OCI-LY3 (cell line): Measurements from ENCODE around the gene EFHC1.

Experiments used
- H2AFZ ChIP-seq: fragments of 200-600, 300-600 bp; shearing (Covaris generic); 2 replicates; pipeline ENCODE4 v1.6.0; 2014; ENCODE audit warnings: antibody characterized with exemption, low read depth, low read length
- H3K27ac ChIP-seq: fragments of 200-600, 300-600 bp; sonication (generic); 2 replicates; pipeline ENCODE4 v1.5.1; 2014; ENCODE audit warnings: mild to moderate bottlenecking, low read length, moderate library complexity, mixed read lengths
- H3K27me3 ChIP-seq: fragments of 200-600, 300-600 bp; sonication (generic); 2 replicates; pipeline ENCODE4 v1.6.1; 2014; ENCODE audit warnings: low read depth, low read length, mixed read lengths
- H3K36me3 ChIP-seq: fragments of 200-600, 300-600 bp; sonication (generic); replicated peaks from 2 replicates; pipeline ENCODE3; 2014; ENCODE audit warnings: low read depth, low read length, mixed read lengths
- H3K4me1 ChIP-seq: fragments of 300-600, 200-600 bp; sonication (generic); 2 replicates; pipeline ENCODE4 v1.6.1; 2014; ENCODE audit warnings: low read length, mixed read lengths
- H3K4me2 ChIP-seq: fragments of 200-600, 300-600 bp; sonication (generic); 2 replicates; pipeline ENCODE4 v1.6.1; 2014; ENCODE audit warnings: low read length, mixed read lengths
- H3K4me3 ChIP-seq: fragments of 300-600, 200-600 bp; sonication (generic); 2 replicates; pipeline ENCODE4 v1.5.1; 2014; ENCODE audit warnings: antibody characterized with exemption, mild to moderate bottlenecking, low read length, moderate library complexity
- H3K79me2 ChIP-seq: fragments of 300-600, 200-600 bp; shearing (Covaris generic); 2 replicates; pipeline ENCODE4 v1.6.1; 2014; ENCODE audit warnings: mild to moderate bottlenecking, low read length, mixed read lengths
- H3K9ac ChIP-seq: fragments of 300-600, 200-600 bp; shearing (Covaris generic); 2 replicates; pipeline ENCODE4 v1.6.0; 2014; ENCODE audit warnings: mild to moderate bottlenecking, low read length, moderate library complexity
- H3K9me3 ChIP-seq: fragments of 200-600, 300-600 bp; shearing (Covaris generic); 2 replicates; pipeline ENCODE4 v1.6.1; 2014; ENCODE audit warnings: low read length, mixed read lengths; ENCODE audit not compliant: insufficient read depth
- H4K20me1 ChIP-seq: fragments of 200-600, 300-600 bp; sonication (generic); 2 replicates; pipeline ENCODE4 v1.6.1; 2016; ENCODE audit warnings: low read length, mixed read lengths; ENCODE audit not compliant: insufficient read depth
- CTCF ChIP-seq: fragments of 200-600, 300-600 bp; sonication (generic); IDR thresholded peaks from 2 replicates; pipeline ENCODE4 v1.5.1; 2014; ENCODE audit warnings: antibody characterized with exemption, low read length, low read depth
- EZH2phosphoT487 ChIP-seq: fragments of 200-600 bp; shearing (Covaris generic); IDR thresholded peaks from 2 replicates; pipeline ENCODE4 v1.6.1; 2018; ENCODE audit warnings: antibody characterized with exemption, mixed run types, low read depth

The EFHC1 gene

GRCh38 chr6:52568320-52568719 lies 148.2 kb downstream of the EFHC1 start:
- Histone ChIP-seq H3K27ac (no peak overlapping the region), H3K79me2 (peaks cover 99% of the 10 kb centered on the region), H3K9me3 (no peaks in the 10 kb centered on the region), H3K4me1 (peaks cover 50% of the 10 kb centered on the region), H2AFZ (no peak overlapping the region), H4K20me1 (peaks cover 18% of the 10 kb centered on the region), H3K9ac (no peak overlapping the region), H3K4me3 (no peak overlapping the region), H3K27me3 (no peaks in the 10 kb centered on the region), H3K36me3 (peaks cover 14% of the 10 kb centered on the region), H3K4me2 (no peak overlapping the region)
- TF ChIP-seq CTCF = no peak
- no peak for TF ChIP-seq EZH2phosphoT487

GRCh38 chr6:52570291-52570700 lies 150.2 kb downstream of the EFHC1 start:
- TF ChIP-seq EZH2phosphoT487 (no peak), CTCF (no peak)
- Histone ChIP-seq H3K36me3 (peaks cover 14% of the 10 kb centered on the region), H3K4me2 (no peak overlapping the region), H3K27ac (no peak overlapping the region), H2AFZ (no peak overlapping the region), H3K27me3 (no peaks in the 10 kb centered on the region), H3K4me3 (no peak overlapping the region), H3K9ac (no peak overlapping the region), H3K9me3 (no peaks in the 10 kb centered on the region), H3K79me2 (peaks cover 100% of the 10 kb centered on the region), H3K4me1 (peaks cover 45% of the 10 kb centered on the region), H4K20me1 (peaks cover 33% of the 10 kb centered on the region)

- Histone ChIP-seq H3K9ac (no peak overlapping the region), H4K20me1 (peaks cover 42% of the 10 kb centered on the region), H3K27ac (no peak overlapping the region), H2AFZ (no peak overlapping the region), H3K79me2 (peaks cover 100% of the 10 kb centered on the region), H3K27me3 (no peaks in the 10 kb centered on the region), H3K36me3 (peaks cover 14% of the 10 kb centered on the region), H3K4me1 (peaks cover 45% of the 10 kb centered on the region), H3K9me3 (no peaks in the 10 kb centered on the region), H3K4me2 (no peak overlapping the region), H3K4me3 (no peak overlapping the region)
- TF ChIP-seq EZH2phosphoT487 = no peak
- no peak for TF ChIP-seq CTCF
These were observed 151.1 kb downstream of the EFHC1 start for GRCh38 chr6:52571099-52571755.

- TF ChIP-seq CTCF (no peak), EZH2phosphoT487 (no peak)
- H3K4me1 ChIP-seq = peaks cover 38% of the 10 kb centered on the region
- no peak overlapping the region for H3K9ac ChIP-seq
- H3K9me3 ChIP-seq = no peaks in the 10 kb centered on the region
- H3K36me3 ChIP-seq = peaks cover 10% of the 10 kb centered on the region
- no peak overlapping the region for H2AFZ ChIP-seq
- H3K27me3 ChIP-seq = no peaks in the 10 kb centered on the region
- H3K79me2 ChIP-seq = peaks cover 92% of the 10 kb centered on the region
- peaks cover 42% of the 10 kb centered on the region for H4K20me1 ChIP-seq
- peak overlapping the region; percentile 0; the same call in 1 of the 2 replicates for H3K4me2 ChIP-seq
- H3K27ac ChIP-seq = no peak overlapping the region
- H3K4me3 ChIP-seq = no peak overlapping the region
These were observed 152.4 kb downstream of the EFHC1 start for GRCh38 chr6:52572536-52572935.
